HS-5 (cell line): Measurements from ENCODE around the gene ZNF750.

Experiments
- DNase-seq: peaks from one replicate; pipeline ENCODE4 v3.0.0-alpha.2; 2012; ENCODE audit warnings: low read depth

ZNF750 gene

DNA sequence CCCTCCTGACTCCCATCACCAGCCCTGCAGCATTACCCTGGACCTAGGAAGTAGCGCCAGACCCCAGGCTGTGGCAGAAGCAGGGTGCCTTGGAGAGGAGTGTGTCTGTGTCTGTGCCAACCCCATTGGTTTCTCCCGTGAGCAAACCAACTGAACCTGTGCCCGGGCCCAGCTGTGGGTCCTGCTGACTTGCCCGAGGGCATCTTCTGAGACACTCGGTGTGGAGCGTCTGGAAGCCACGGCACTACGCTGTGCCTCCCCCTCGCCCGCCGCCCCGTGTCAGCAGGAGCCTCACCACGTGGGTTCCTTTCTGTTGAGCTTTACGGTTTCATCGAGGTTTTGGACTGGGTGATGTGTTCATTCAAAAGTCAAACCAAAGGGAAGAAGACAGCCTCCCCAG, 27.8 kb downstream of the ZNF750 start:
- no peak for DNase-seq

DNA sequence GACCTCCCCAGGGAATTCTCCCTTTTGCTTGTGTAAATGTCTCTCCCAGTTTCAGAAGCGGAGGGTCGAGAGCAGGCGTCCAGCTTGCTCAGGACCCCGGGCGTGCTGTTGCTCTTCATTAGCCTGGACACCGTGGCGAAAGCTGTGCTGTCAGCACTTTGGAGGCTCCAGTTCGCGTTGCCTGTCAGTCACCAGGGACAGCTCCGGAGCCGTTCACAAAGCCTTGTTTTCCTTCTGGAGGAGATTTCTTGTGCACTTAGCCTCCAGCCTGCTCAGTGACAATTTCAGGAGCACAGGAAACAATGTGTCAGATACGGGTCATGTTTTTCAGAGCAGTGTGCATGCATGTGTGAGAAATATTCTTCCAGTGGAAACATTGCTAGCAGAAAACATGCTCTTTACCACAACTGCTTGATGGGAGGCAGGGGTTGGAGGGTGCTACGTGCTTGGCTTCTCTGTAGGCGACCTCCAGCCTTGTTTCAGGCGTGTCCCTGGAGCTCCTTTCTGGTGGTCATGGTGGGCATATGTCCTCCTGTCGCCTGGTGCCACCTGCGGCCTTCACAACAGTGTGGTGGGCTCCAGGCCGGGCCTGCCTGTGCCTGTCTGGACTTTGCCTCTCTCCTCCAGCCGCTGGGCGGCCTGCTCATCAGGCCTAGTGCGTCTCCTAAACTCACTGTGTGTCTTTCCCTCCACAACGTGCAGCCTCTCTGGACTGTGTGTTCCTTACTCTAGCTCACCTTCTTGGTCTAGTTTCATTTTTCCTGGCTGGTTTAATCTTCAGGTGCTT, 29.0 kb downstream of the ZNF750 start:
- no peak for DNase-seq

DNA sequence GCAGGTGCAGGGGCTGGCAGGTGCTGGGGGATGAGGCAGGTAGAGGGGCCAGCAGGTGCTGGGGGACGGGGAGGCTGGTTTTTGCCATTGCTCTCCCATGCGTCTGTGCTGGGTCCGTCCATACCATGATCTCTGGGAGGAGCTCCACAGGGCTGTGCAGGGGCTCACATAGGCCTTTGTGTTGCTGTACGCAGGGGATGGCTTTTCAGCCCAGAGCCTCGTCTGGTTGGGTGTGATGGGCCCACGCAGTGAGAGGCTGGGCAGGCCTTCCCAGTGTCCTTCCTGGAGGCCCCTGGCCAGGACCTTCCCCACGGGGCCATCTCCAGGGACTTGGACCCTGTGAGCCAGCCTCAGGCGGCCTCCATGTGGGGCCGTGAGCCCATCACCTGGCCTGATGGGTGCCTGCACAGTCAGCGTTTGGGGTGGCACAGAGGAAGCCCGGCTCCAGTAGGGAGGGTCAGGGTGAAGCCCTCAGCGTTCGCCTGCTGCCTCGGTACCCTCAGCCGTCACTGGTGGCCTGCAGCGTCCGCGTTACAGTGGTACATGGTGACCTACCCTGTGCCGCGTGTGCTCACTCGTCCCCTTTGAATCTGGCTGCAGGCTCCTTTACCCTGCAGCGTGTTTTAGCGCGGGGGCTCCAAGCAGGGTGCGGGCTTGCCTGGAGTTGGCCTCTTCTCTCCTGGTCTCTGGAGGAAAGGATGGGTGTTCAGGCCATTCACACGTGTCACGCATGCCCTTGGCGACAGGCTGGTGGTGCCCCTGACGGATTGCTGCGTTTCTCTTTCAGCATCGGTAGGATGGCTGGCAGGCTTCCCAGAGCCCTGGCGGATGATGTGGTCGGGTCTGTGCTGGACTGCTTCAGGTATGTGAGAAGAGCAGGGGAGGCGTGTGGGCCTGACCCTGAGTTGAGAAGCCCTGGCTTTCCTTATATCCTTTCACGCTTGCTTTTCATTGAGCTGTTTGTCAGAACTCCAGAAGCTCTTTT, 30.6 kb downstream of the ZNF750 start:
- no peak for DNase-seq

DNA sequence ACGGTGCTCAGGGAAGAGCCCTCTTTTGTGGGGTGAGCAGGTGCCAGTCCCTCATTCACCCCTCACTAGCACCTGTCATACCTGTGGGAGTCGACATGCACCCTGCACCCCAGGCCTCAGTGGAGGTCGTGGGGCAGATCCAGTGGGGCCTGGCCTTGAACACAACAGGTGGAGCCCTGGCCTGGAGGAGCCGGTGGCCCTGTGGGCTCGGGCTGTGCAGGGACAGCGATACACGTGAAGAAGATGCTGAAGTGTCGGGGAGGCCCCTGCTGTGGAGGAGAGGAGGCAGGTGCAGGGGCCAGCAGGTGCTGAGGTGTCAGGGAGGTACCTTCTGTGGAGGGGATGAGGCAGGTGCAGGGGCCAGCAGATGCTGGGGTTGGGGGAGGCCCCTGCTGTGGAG, 31.8 kb downstream of the ZNF750 start:
- DNase-seq, result no peak

DNA sequence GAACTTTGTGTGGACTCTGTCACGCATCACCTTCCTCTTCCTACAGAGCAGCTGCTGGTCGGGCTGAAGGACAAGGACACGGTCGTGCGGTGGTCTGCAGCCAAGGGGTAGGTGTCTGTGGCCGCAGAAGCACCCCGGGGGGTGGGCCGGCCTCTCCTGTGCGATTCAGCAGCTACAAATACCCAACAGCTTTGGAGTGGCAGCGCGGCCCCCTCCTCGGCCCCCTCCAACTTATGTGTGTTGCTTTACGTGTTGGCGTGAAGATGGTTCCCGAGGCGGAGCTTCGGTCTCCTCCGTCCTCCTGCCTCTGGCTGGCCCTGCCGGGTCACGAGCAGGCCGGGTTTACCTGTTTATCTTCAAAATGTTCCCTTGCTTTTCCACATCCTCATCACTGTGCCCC, 32.3 kb downstream of the ZNF750 start:
- no peak for DNase-seq

- no peak for DNase-seq
Observed at GRCh38 chr17:82807101-82807500, 32.7 kb downstream of the ZNF750 start.

- no peak for DNase-seq
Observed at GRCh38 chr17:82806645-82807044, 33.2 kb downstream of the ZNF750 start.

- DNase-seq, result no peak
Observed at GRCh38 chr17:82805823-82806222, 34.0 kb downstream of the ZNF750 start.

- no peak for DNase-seq
Observed at GRCh38 chr17:82805254-82805653, 34.6 kb downstream of the ZNF750 start.

- DNase-seq, result no peak
Observed at GRCh38 chr17:82804442-82805191, 35.2 kb downstream of the ZNF750 start.

GRCh38 chr17:82803606-82804005, 36.2 kb downstream of the ZNF750 start:
- DNase-seq, result no peak

GRCh38 chr17:82803185-82803584, 36.6 kb downstream of the ZNF750 start:
- DNase-seq, result no peak

GRCh38 chr17:82802075-82802780, 37.6 kb downstream of the ZNF750 start:
- DNase-seq, result no peak

DNA sequence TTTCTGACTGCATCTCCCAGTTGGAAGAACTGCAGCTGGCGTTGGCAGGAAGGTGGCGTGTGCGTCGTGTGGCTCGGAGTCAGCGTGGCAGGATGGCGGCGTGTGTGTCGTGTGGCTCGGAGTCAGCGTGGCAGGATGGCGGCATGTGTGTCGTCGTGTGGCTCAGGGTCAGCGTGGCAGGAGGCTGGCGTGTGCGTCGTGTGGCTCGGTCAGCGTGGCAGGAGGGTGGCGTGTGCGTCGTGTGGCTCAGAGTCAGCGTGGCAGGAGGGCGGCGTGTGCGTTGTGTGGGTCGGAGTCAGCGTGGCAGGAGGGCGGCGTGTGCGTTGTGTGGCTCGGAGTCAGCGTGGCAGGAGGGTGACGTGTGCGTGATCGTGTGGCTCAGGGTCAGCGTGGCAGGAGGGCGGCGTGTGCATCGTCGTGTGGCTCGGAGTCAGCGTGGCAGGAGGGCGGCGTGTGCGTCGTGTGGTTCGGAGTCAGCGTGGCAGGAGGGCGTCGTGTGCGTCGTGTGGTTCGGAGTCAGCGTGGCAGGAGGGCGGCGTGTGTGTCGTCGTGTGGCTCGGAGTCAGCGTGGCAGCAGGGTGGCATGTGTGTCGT, 38.3 kb downstream of the ZNF750 start:
- DNase-seq, result no peak

DNA sequence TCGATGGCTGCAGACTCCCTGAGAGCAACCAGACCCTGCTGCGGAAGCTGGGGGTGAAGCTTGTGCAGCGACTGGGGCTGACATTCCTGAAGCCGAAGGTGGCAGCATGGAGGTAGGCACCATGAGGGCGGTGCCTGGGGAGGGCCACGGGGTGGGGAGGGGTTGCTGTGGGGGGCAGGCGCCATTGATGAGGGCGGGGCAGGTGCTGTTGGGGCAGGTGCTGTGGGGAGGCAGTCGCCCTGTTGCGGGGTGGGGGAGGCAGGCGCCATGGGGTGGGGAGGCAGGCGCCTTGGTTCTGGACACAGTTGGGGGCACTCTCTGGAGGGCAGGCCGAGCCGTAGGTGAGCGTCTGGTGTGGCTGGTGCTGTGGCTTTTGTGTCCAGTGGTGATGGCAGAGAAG, 38.9 kb downstream of the ZNF750 start:
- no peak for DNase-seq

DNA sequence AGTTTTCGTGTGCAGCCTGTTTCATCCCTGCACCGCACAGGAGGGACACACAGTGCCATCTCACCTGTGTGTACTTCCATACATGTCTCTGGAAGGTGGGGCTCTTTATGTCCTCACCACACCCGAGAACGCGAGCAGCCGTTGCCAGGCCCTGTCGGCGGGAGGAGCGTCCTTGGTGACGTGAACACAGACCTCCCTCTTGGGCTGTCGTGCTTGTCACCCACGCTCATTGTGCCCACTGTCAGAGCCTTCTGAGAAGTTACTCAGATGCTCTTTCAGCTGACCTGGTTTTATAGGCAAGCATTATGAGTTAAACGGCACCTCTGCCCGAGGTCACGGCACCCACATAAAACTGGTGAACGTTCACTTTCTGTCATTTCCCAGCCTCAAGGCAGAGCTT, 40.2 kb downstream of the ZNF750 start:
- no peak for DNase-seq

GRCh38 chr17:82798752-82799151, 41.1 kb downstream of the ZNF750 start:
- DNase-seq, result no peak

GRCh38 chr17:82797061-82797460, 42.8 kb downstream of the ZNF750 start:
- no peak for DNase-seq

GRCh38 chr17:82795615-82796014, 44.2 kb downstream of the ZNF750 start:
- DNase-seq, result no peak

DNA sequence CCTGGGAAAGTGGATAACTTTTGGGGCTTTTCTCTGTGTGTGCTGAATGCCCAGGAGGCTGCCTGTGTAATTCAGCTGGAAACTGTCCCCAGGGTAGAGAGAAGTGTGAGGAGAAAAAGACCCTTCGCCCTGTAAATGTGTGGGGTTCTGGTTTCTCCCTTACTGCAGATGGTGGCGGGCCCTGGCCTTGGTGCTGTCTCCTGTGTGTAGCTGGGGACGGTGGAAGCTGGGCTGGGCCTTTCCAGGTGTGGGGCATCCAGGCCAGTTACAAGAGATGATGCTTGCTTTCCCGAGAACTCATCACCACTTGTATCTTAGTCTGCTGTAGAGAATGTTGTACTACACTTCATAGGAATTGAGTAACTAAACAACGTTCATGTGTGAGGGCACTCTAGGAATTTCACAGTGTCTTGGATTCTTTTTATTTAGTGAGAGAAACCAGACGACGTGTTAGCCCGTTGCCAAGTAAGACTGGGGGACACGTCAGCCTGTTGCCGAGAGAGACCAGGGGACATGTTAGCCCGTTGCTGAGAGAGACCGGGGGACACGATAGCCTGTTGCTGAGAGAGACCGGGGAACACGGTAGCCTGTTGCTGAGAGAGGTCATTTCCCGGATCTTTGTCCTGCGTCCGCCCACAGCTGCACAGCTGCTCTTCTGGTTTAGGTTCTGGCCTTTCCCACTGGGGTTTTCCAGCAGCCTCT, 44.9 kb downstream of the ZNF750 start:
- no peak for DNase-seq
